Mammary epithelial cell (primary cell): ENCODE data around the gene CCSAP.

Experiments used
- CTCF ChIP-seq, 2 donors: IDR thresholded peaks in 1 of 2; conservative IDR thresholded peaks in 1 of 2; 2 replicates each; pipeline ENCODE4 v1.5.1; 2011 to 2012; ENCODE audit warnings: inconsistent platforms in 2 of 2, low read length in 2 of 2, mild to moderate bottlenecking in 2 of 2, control low read depth in 1 of 2, low read depth in 1 of 2; ENCODE audit not compliant: insufficient read depth in 1 of 2; ENCODE audit errors: extremely low read depth in 1 of 2
- EZH2 ChIP-seq: IDR thresholded peaks from 2 replicates; pipeline ENCODE4 v1.6.1; 2012; ENCODE audit warnings: low read length, inconsistent platforms, borderline replicate concordance

- TF ChIP-seq CTCF (conservative IDR thresholded peaks at IDR 0.05 in 1 of 2, IDR thresholded peaks at IDR 0.05 in 1 of 2; ENCODE audit: extremely low read depth in 1 of 2, insufficient read depth in 1 of 2, low read depth in 1 of 2, low read length in 2 of 2), result no peak
- no peak for TF ChIP-seq EZH2
Observed at GRCh38 chr1:229316166-229316565, 26.7 kb downstream of the CCSAP start.
